Diencephalon (tissue), 1 donor: ENCODE results near the gene DNAJC6. TPM values are rescaled to one million over a fixed set of nuclear protein-coding genes. Genes with fewer than 3 reads are reported as not detected.

Experiments
- small RNA-seq: library from RNA; depleted of rRNA; stranded (forward); fragments of <200 nt; gene quantifications from one replicate; pipeline ENCODE3, GENCODE V24; 2014
- total RNA-seq: library from RNA; depleted of rRNA; stranded (reverse); fragments of >200 nt; gene quantifications from one replicate; pipeline ENCODE4 v1.2.3, GENCODE V29; 2014

DNAJC6 gene
- 220 TPM for total RNA-seq

GRCh38 chr1:65309304-65310077, at the start of gene DNAJC6:
TSS of gene DNAJC6 (plus strand) at chr1:65309543. CDS start at chr1:65309746, 203 bp downstream.

GRCh38 chr1:65420590-65421350, 111.4 kb downstream of the DNAJC6 start, which contains the start of the genes LEPR and LEPROT:
TSS of gene LEPR (plus strand) at chr1:65420668. CDS start at chr1:65565566, 144,898 bp downstream.
TSS of gene LEPROT (plus strand) at chr1:65420668. CDS start at chr1:65420725, 57 bp downstream.

Small RNAs within 50 kb of the gene (small RNA-seq; reads per million reads assigned to genes)
- gene COX6CP13 (not detected), gene RNU2-15P (not detected)

Other genes starting within 250 kb of the DNAJC6 start
- gene AK4, start 161.3 kb upstream of the DNAJC6 start, total RNA-seq, result 14.5 TPM
- 13.6 TPM for gene LEPR, start 111.1 kb downstream of the DNAJC6 start, total RNA-seq
- 38.1 TPM for gene LEPROT, start 111.1 kb downstream of the DNAJC6 start, total RNA-seq